GM12892 (cell line): Measurements from ENCODE around the gene GVQW3.

ENCODE experiments used
- DNase-seq: peaks from one replicate; pipeline ENCODE4 v3.0.0; 2011; ENCODE audit not compliant: insufficient read length
- FAIRE-seq: peaks from 2 replicates; lab custom pipeline; 2011; peaks lifted over from hg19 to GRCh38; lab: Jason Lieb, UNC
- POLR2A ChIP-seq: IDR thresholded peaks from 2 replicates; pipeline ENCODE4 v1.6.1; 2011; ENCODE audit warnings: low read depth, low read length, control low read depth
- POLR2AphosphoS5 ChIP-seq: IDR thresholded peaks from 2 replicates; pipeline ENCODE4 v1.6.1; 2011; ENCODE audit warnings: low read depth, low read length, control low read depth
- TAF1 ChIP-seq: IDR thresholded peaks from 2 replicates; pipeline ENCODE4 v1.6.1; 2011; ENCODE audit warnings: low read depth, mild to moderate bottlenecking, control low read depth, low read length, borderline replicate concordance

The GVQW3 gene

GRCh38 chr11:76419896-76420295, 38.8 kb downstream of the GVQW3 start:
- DNase-seq, result no peak
- FAIRE-seq, result no peak
- TF ChIP-seq TAF1 (no peak), POLR2A (no peak), POLR2AphosphoS5 (no peak)

- no peak for DNase-seq
- TF ChIP-seq POLR2AphosphoS5, result no peak
- no peak for TF ChIP-seq TAF1
- TF ChIP-seq POLR2A, result no peak
- FAIRE-seq, result peak; percentile 27
These were observed 43.3 kb downstream of the GVQW3 start for GRCh38 chr11:76424379-76424778.

- TF ChIP-seq TAF1, result no peak
- no peak for TF ChIP-seq POLR2A
- no peak for TF ChIP-seq POLR2AphosphoS5
- DNase-seq (no peak), FAIRE-seq (no peak)
These were observed 43.8 kb downstream of the GVQW3 start for GRCh38 chr11:76424891-76425290.

- no peak for FAIRE-seq
- DNase-seq, result no peak
- TF ChIP-seq POLR2AphosphoS5 (no peak), TAF1 (no peak), POLR2A (no peak)
These were observed 45.5 kb downstream of the GVQW3 start for GRCh38 chr11:76426660-76427059.

- no peak for TF ChIP-seq TAF1
- TF ChIP-seq POLR2A, result no peak
- no peak for TF ChIP-seq POLR2AphosphoS5
- DNase-seq, result no peak
- FAIRE-seq, result peak; percentile 56
These were observed 54.9 kb downstream of the GVQW3 start for GRCh38 chr11:76436020-76436419.

GRCh38 chr11:76443268-76443980, 62.3 kb downstream of the GVQW3 start:
- FAIRE-seq (peak; percentile 27), DNase-seq (no peak)
- TF ChIP-seq POLR2A (no peak), TAF1 (no peak), POLR2AphosphoS5 (no peak)

GRCh38 chr11:76444065-76444383, 62.9 kb downstream of the GVQW3 start:
- FAIRE-seq (no peak), DNase-seq (no peak)
- TF ChIP-seq TAF1, result no peak
- TF ChIP-seq POLR2AphosphoS5, result no peak
- TF ChIP-seq POLR2A, result no peak

GRCh38 chr11:76444384-76445120, 63.4 kb downstream of the GVQW3 start, which contains the start of gene EMSY:
Gene EMSY, plus strand, starts transcription at chr11:76445018. Its CDS starts 1,921 bp downstream, at chr11:76446939.
- peak; percentile 99 for TF ChIP-seq POLR2A
- peak; percentile 97 for TF ChIP-seq TAF1
- peak; percentile 98 for TF ChIP-seq POLR2AphosphoS5
- DNase-seq, result peak; percentile 83
- peak; percentile 100 for FAIRE-seq

- no peak for TF ChIP-seq POLR2AphosphoS5
- TF ChIP-seq TAF1, result no peak
- no peak for TF ChIP-seq POLR2A
- DNase-seq, result peak; percentile 32
- peak; percentile 84 for FAIRE-seq
These were observed 64.3 kb downstream of the GVQW3 start for GRCh38 chr11:76445121-76446084.

GRCh38 chr11:76448506-76448905, 67.4 kb downstream of the GVQW3 start:
- no peak for TF ChIP-seq TAF1
- TF ChIP-seq POLR2A, result no peak
- TF ChIP-seq POLR2AphosphoS5, result no peak
- FAIRE-seq (no peak), DNase-seq (no peak)

- FAIRE-seq, result no peak
- no peak for DNase-seq
- no peak for TF ChIP-seq POLR2A
- no peak for TF ChIP-seq POLR2AphosphoS5
- no peak for TF ChIP-seq TAF1
These were observed 72.1 kb downstream of the GVQW3 start for GRCh38 chr11:76453248-76453647.
